ENCODE data around the gene LGALS3BP. TPM values are rescaled to one million over a fixed set of nuclear protein-coding genes. Genes with fewer than 3 reads are reported as not detected.

The LGALS3BP gene
- total and polyA plus RNA-seq, 2 donors (not counting 1 experiment from before 2014, with no cell fraction given), result 1.8 to 7.5 TPM

- Histone ChIP-seq H3K27ac (ENCODE audit: low read length in 2 of 2) (no peak overlapping the region), H3K9me3 (ENCODE audit: control extremely low read depth in 1 of 3, control insufficient read depth in 2 of 3, insufficient read depth in 1 of 3, low read length in 2 of 3) (peaks cover 0 to 8% (median 0%) of the 10 kb centered on the region in 3 donors), H3K4me1 (ENCODE audit: control insufficient read depth in 2 of 2, insufficient read depth in 2 of 2, low read length in 2 of 2) (peaks cover 10 to 20% of the 10 kb centered on the region in 2 donors), H4K20me1 (ENCODE audit: control insufficient read depth, insufficient read depth, low read length, poor library complexity, severe bottlenecking) (no peaks in the 10 kb centered on the region), H3K36me3 (replicated peaks in 1 of 2; ENCODE audit: control extremely low read depth in 1 of 2, control insufficient read depth in 1 of 2, extremely low read depth in 1 of 2, insufficient read depth in 2 of 2, low read length in 1 of 2) (no peaks in the 10 kb centered on the region), H3K4me2 (replicated peaks; ENCODE audit: low read depth, low read length, poor library complexity, severe bottlenecking) (no peak overlapping the region), H3K79me2 (ENCODE audit: control insufficient read depth, insufficient read depth, low read length) (no peaks in the 10 kb centered on the region), H3K4me3 (ENCODE audit: control extremely low read depth in 1 of 5, extremely low read depth in 1 of 5, insufficient read depth in 1 of 5, low read depth in 2 of 5, low read length in 4 of 5) (no peak overlapping the region), H3K9ac (ENCODE audit: low read length) (no peak overlapping the region), H2AFZ (ENCODE audit: insufficient read depth, low read depth, low read length, poor library complexity, severe bottlenecking) (no peak overlapping the region), H3K27me3 (replicated peaks in 1 of 4; ENCODE audit: control extremely low read depth in 1 of 4, control insufficient read depth in 3 of 4, insufficient read depth in 4 of 4, low read length in 3 of 4) (no peaks in the 10 kb centered on the region)
- ChIA-PET POLR2A (no interaction called here), CTCF (interaction anchor here (1.0 to 3.8 kb wide), 2 partner anchors 13 to 101 kb away, joined by 3 to 19 read pairs; no protein-coding TSS in a partner anchor)
- ATAC-seq (ENCODE audit: low read depth), result no peak
- Mint-ChIP-seq H3K4me3 (no peak overlapping the region), H3K27ac (no peak overlapping the region), H3K9me3 (ENCODE audit: insufficient read depth) (no peaks in the 10 kb centered on the region), H3K4me1 (peaks cover 24% of the 10 kb centered on the region), H3K27me3 (peaks cover 3% of the 10 kb centered on the region)
- DNase-seq, result no peak
- intact Hi-C loops (cut with micrococcal nuclease), result no loop called here
- 96% methylated on average over 17 of the region's 26 CpGs for WGBS (ENCODE audit: insufficient coverage)
- TF ChIP-seq EZH2 (IDR thresholded peaks at IDR 0.05; ENCODE audit: borderline replicate concordance, insufficient read depth, low read depth, low read length, poor library complexity, severe bottlenecking), result no peak
- TF ChIP-seq, protein P1, sequence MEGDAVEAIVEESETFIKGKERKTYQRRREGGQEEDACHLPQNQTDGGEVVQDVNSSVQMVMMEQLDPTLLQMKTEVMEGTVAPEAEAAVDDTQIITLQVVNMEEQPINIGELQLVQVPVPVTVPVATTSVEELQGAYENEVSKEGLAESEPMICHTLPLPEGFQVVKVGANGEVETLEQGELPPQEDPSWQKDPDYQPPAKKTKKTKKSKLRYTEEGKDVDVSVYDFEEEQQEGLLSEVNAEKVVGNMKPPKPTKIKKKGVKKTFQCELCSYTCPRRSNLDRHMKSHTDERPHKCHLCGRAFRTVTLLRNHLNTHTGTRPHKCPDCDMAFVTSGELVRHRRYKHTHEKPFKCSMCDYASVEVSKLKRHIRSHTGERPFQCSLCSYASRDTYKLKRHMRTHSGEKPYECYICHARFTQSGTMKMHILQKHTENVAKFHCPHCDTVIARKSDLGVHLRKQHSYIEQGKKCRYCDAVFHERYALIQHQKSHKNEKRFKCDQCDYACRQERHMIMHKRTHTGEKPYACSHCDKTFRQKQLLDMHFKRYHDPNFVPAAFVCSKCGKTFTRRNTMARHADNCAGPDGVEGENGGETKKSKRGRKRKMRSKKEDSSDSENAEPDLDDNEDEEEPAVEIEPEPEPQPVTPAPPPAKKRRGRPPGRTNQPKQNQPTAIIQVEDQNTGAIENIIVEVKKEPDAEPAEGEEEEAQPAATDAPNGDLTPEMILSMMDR (IDR thresholded peaks at IDR 0.05), result no peak
Observed at GRCh38 chr17:78966123-78966813, 13.5 kb downstream of the LGALS3BP start.

DNA sequence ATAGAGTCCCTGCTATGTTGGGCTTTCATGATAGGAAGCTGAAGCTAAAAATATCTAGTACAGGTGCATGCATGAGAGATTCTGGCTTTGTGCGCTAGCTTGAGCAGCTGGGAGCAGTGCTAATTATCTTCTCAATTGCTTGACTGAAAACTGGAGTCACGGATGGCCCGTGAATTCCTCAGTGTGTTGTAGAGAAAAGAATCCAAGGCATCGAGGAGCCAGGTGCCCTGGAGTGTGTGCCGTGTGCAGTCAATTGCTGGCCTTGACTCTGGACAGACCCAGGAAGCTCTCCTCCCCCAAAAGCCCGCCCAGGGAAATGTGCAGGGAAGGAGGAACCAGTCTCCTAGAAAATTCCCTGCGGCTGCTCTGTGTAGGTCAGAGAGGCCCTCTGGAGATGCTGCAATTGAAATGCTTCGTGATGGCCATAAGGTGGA, 14.2 kb downstream of the LGALS3BP start:
- DNase-seq, result no peak
- peak overlapping the region; percentile 44 for H3K4me3 Mint-ChIP-seq

More for the DNA sequence above, 14.2 kb downstream of the LGALS3BP start:
- 45% methylated on average over 7 of the region's 8 CpGs for WGBS (ENCODE audit: insufficient coverage)
- no peak for ATAC-seq (ENCODE audit: low read depth)
- Histone ChIP-seq H3K9me3 (ENCODE audit: control extremely low read depth in 1 of 3, control insufficient read depth in 2 of 3, insufficient read depth in 1 of 3, low read length in 2 of 3) (peaks cover 0 to 8% (median 0%) of the 10 kb centered on the region in 3 donors), H3K79me2 (ENCODE audit: control insufficient read depth, insufficient read depth, low read length) (no peaks in the 10 kb centered on the region), H3K4me3 (ENCODE audit: control extremely low read depth in 1 of 5, extremely low read depth in 1 of 5, insufficient read depth in 1 of 5, low read depth in 2 of 5, low read length in 4 of 5) (no peak overlapping the region), H3K9ac (ENCODE audit: low read length) (no peak overlapping the region), H3K4me1 (ENCODE audit: control insufficient read depth in 2 of 2, insufficient read depth in 2 of 2, low read length in 2 of 2) (peaks cover 10 to 15% of the 10 kb centered on the region in 2 donors), H3K36me3 (replicated peaks in 1 of 2; ENCODE audit: control extremely low read depth in 1 of 2, control insufficient read depth in 1 of 2, extremely low read depth in 1 of 2, insufficient read depth in 2 of 2, low read length in 1 of 2) (no peaks in the 10 kb centered on the region), H4K20me1 (ENCODE audit: control insufficient read depth, insufficient read depth, low read length, poor library complexity, severe bottlenecking) (no peaks in the 10 kb centered on the region), H3K27me3 (replicated peaks in 1 of 4; ENCODE audit: control extremely low read depth in 1 of 4, control insufficient read depth in 3 of 4, insufficient read depth in 4 of 4, low read length in 3 of 4) (no peaks in the 10 kb centered on the region), H3K27ac (ENCODE audit: low read length in 2 of 2) (no peak overlapping the region), H2AFZ (ENCODE audit: insufficient read depth, low read depth, low read length, poor library complexity, severe bottlenecking) (no peak overlapping the region), H3K4me2 (replicated peaks; ENCODE audit: low read depth, low read length, poor library complexity, severe bottlenecking) (peak overlapping the region; percentile 57)
- POLR2A ChIA-PET, result no interaction called here
- no peak overlapping the region for H3K27ac Mint-ChIP-seq
- peaks cover 22% of the 10 kb centered on the region for H3K4me1 Mint-ChIP-seq
- TF ChIP-seq, protein P1 (IDR thresholded peaks at IDR 0.05), result no peak
- peaks cover 3% of the 10 kb centered on the region for H3K27me3 Mint-ChIP-seq
- no peaks in the 10 kb centered on the region for H3K9me3 Mint-ChIP-seq (ENCODE audit: insufficient read depth)
- CTCF ChIA-PET, result interaction anchor here (0.9 to 3.8 kb wide), 4 partner anchors 12 to 468 kb away, joined by 3 to 19 read pairs (median 4); no protein-coding TSS in a partner anchor
- intact Hi-C loops (cut with micrococcal nuclease), result no loop called here
